ENCODE measurements around the gene C16orf82.

DNA sequence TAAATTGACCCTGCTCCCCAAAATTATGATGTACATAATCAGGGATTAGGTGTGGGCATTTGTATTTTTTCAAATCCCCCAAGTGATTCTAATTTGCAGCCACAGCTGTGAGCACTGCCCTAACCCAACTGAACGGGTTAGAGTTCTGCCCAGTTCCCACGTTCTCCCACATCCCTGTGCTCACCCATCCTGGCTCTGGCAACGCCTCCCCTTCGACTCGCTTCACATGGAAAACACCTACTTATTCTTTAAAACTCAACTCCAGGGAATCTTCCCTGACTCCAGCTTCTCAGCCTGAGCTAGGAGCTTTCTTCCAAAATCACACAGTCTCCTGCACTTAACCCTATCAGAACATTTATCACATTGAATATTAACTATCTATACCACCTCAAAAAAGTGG, 17.6 kb upstream of the C16orf82 start:
- TF ChIP-seq PATZ1 (CRISPR knock-in tag; IDR thresholded peaks at IDR 0.05; ENCODE audit: borderline replicate concordance), result no peak
- no peak for TF ChIP-seq CREBBP (IDR thresholded peaks at IDR 0.05; ENCODE audit: low read depth, low read length)
- no peak for TF ChIP-seq SOX6 (IDR thresholded peaks at IDR 0.05)
- no peak for TF ChIP-seq POLR2AphosphoS5 (IDR thresholded peaks at IDR 0.05; ENCODE audit: control insufficient read depth, insufficient read depth, low read depth, low read length)
- no peak for TF ChIP-seq KHSRP (IDR thresholded peaks at IDR 0.05)
- no peak for TF ChIP-seq NR2C2 (CRISPR knock-in tag; IDR thresholded peaks at IDR 0.05)
- no peak for TF ChIP-seq NR2C2 (tag; IDR thresholded peaks at IDR 0.05)
- no peak for TF ChIP-seq CTCF (IDR thresholded peaks at IDR 0.05 in 2 of 3, conservative IDR thresholded peaks at IDR 0.05 in 1 of 3; ENCODE audit: insufficient read depth in 2 of 3, low read depth in 1 of 3, low read length in 3 of 3)
- no peak for TF ChIP-seq NCOA4 (IDR thresholded peaks at IDR 0.05; ENCODE audit: partially characterized antibody)
- TF ChIP-seq, protein P1, sequence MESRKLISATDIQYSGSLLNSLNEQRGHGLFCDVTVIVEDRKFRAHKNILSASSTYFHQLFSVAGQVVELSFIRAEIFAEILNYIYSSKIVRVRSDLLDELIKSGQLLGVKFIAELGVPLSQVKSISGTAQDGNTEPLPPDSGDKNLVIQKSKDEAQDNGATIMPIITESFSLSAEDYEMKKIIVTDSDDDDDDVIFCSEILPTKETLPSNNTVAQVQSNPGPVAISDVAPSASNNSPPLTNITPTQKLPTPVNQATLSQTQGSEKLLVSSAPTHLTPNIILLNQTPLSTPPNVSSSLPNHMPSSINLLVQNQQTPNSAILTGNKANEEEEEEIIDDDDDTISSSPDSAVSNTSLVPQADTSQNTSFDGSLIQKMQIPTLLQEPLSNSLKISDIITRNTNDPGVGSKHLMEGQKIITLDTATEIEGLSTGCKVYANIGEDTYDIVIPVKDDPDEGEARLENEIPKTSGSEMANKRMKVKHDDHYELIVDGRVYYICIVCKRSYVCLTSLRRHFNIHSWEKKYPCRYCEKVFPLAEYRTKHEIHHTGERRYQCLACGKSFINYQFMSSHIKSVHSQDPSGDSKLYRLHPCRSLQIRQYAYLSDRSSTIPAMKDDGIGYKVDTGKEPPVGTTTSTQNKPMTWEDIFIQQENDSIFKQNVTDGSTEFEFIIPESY (CRISPR knock-in tag; IDR thresholded peaks at IDR 0.05), result no peak
- TF ChIP-seq COPS2 (conservative IDR thresholded peaks at IDR 0.05), result no peak
